Stimulated activated CD8-positive, alpha-beta memory T cell treated with anti-CD3 and anti-CD28 coated beads, Interleukin-4, amount 100 ng/mL, for 24 hours (primary cell): ENCODE measurements around the gene VSIG4.
"Not testable (repeated sequence)": the region's sequence is repeated elsewhere in the genome, so short reads cannot be mapped to it uniquely, and the experiment has no call there.

Experiments
- DNase-seq: peaks from one replicate; pipeline ENCODE4 v3.0.0-alpha.2; 2020; ENCODE audit warnings: low read depth

Gene VSIG4, protein sequence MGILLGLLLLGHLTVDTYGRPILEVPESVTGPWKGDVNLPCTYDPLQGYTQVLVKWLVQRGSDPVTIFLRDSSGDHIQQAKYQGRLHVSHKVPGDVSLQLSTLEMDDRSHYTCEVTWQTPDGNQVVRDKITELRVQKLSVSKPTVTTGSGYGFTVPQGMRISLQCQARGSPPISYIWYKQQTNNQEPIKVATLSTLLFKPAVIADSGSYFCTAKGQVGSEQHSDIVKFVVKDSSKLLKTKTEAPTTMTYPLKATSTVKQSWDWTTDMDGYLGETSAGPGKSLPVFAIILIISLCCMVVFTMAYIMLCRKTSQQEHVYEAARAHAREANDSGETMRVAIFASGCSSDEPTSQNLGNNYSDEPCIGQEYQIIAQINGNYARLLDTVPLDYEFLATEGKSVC

GRCh38 chrX:66039944-66040343, at the start of gene VSIG4:
Gene VSIG4 (minus strand): TSS chrX:66040080. CDS start chrX:66039998, 82 bp downstream.
- DNase-seq: no peak

DNA sequence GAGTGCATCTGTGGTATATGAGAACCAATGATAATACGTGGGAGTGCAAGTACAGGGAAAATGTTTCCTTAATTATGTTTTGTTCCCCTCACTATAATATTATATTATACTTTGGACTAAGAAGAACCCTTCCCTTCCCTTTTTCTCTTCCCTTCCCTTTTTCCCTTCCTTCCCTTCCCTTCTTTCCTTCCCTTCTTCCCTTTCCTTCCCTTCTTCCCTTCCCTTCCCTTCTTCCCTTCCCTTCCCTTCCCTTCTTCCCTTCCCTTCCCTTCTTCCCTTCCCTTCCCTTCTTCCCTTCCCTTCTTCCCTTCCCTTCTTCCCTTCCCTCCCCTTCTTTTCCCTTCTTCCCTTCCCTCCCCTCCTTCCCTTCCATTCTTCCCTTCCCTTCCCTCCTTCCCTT, 36.9 kb upstream of the VSIG4 start:
- DNase-seq: no peak

- peak; percentile 18 for DNase-seq
Observed at GRCh38 chrX:66074920-66075879, 35.3 kb upstream of the VSIG4 start.

DNA sequence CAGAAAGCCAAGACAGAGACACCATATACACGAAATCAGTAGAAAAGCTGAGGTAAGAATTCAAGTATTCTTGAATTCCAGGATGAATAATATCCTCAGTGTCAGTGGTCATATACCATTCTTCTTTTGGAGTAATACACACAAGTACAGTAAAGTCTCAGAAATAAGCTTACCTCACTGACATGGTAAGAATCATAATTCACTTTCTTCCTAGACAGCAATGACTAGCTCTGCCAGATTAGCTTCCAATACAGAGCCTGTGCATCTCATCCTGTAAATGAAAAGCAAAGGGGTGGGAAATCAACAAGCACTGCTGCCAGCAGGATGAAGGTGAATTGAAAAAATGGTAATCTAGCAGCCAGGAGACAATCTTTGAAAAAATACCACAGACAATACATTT, 31.2 kb upstream of the VSIG4 start:
- no peak for DNase-seq

DNA sequence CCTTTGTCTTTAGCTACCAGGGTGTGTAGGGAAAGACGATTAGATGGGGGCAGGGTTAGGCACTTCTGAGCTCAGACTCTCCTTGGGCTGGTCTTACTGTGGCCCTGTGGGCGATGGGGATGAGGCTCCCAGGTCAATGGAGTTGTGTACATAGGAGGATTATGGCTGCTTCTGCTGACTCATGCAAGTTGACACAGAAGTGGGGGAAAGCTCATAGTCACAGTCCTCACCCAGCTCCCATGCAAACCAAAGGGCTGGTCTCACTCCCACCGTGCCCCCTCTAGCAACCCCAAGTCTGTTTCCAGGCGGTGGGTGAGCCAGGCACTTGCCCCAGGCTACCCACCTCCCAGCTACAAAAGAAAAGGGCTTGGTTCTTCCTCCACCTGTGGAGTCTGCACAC, 24.4 kb upstream of the VSIG4 start:
- no peak for DNase-seq

DNA sequence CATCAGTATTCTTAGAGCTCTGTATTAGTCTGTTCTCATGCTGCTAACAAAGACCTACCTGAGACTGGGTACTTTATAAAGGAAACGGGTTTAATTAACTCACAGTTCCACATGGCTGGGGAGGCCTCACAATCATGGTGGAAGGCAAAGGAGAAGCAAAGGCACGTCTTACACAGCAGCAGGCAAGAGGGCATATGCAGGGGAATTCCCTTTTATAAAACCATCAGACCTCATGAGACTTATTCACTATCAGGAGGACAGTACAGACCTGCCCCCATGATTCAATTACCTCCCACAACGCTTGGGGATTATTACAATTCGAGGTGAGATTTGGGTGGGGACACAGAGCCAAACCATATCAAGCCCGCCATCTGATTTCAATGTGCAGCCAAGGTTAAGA, 17.1 kb upstream of the VSIG4 start:
- DNase-seq: not testable (repeated sequence)

GRCh38 chrX:66054978-66055377, 15.1 kb upstream of the VSIG4 start:
- DNase-seq: no peak

DNA sequence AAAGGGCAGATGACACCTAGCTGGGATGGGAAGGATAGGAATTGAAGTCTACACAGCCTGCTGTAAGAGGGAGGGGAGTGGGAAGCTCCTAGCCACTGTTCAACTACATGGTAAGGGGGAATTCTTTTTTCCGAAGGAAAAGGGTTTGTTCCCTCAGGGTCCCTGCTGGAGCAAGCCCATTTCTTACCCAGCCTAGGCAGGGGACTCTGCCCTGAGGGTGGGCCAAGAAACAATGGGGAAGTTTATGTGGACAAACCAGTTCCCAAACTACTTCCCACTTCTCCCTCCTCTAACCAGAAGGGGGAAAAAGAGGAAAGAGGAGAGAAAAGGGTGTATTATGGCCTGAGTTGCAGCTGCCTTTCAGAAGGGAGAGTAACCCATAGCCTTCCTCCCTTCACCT, 13.5 kb upstream of the VSIG4 start:
- DNase-seq: no peak

DNA sequence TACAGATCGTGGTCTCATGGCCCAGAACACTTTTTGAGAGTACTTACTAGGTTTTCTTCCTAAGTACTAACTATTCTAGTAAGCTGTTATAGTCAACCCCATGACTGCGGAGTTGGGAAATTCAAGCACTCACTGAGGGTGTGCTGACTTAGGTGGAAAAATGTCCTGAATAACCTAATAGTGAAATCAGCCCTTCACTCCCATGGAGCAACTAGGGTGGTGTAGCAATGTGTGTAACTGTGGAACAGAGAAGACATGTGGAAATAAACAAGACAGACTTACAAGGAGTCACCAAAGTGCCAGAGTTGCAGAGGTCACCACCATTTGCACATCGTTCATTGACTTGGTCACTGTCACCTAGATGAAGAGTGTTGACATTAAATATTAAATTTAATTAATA, 12.1 kb upstream of the VSIG4 start:
- no peak for DNase-seq

DNA sequence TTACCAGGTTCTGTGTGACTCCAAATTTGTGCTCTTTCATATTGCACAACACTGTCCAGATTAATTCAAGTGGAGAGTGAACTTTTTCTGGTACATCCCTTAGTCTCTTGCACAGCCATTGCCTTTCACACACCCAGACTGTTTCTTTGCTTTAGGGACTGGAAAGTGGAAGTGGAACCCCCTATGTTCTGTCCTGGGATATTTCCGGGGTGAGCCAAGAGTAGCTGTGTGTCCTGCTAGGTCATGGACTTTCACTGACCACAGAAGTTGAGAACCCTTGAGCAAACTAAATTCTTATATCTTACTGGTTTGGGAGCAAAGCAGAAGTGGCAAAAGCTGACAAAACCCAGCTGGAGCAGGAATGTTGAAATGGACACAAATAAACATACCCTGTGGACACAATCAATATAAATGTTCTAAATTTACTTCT, 10.3 kb upstream of the VSIG4 start:
- no peak for DNase-seq

GRCh38 chrX:66049056-66049455, 9.2 kb upstream of the VSIG4 start:
- no peak for DNase-seq

GRCh38 chrX:66046612-66047235, 6.8 kb upstream of the VSIG4 start:
- DNase-seq: no peak

GRCh38 chrX:66045894-66046293, 6.0 kb upstream of the VSIG4 start:
- DNase-seq: no peak

DNA sequence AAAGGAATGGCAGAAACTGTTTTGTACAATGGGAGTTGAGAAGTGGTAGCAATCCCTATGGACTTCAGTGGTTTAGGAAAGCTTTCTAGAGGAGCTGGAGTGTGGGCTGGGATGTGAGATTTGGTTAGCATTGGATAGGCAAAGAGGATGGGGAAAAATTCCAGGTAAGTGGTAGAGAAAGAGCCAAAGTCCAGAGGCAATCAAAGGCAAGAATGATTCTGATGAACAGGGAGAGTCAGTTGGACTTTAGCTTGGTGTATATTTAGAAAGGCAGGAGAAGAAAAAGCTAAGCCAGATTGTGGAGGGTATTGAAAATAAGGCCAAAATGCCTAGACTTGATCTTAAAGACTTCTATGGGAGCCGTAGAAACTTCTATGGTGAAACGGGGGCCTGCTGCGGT, 3.7 kb upstream of the VSIG4 start:
- DNase-seq: no peak

DNA sequence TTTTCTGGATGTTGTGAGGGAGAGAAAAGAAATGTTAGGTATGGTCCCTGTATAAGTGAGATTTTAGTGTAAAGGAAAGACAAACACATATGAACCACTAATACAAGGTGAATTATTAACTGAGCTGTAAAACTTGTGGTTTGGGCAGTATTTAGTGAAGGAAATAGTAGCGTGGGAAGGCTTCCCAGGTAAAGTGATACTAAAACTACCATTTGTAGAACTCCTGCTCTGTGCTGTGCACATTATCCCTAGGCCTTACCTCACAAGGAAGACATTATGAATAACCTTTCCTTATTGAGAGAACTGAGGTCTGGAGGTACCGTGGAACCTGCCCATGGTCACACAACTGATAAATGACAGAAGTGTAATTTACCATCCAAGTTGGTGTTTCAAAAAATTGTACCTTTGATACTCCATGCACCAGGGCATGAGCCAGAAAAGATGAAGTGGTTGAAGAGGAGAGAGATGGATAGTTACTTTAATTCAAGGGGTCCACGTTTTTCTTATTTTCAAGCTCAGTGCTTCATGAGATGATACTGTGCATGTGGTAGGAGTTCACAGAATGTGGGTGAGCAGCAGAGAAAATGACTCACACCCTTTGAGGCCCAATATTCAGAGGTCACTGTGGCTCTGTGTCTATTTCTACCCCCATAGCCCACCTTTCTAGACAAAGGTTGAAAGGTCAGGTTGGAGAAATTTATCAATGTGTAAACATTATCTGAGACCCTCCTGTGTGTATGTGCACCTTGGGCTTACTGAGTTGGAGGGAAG, 2.6 kb upstream of the VSIG4 start:
- DNase-seq: no peak

DNA sequence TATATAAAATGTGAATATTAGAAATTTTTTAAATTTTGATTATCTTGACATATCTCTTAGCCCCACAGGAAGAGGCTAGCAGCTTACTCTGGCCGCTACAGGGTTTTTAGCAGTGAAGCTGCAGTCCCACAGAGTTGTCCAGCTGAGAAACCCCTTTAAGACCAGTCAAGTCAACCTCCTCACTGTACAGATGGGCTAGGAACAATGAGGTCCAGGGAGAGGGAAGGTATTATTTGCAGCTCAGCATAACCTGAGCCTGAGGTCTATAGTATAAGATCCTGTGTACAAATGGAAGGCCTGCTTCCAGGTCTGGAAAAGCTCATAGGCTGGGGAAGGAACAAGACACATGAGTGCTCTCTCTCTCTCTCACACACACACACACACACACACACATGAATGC, 1.8 kb downstream of the VSIG4 start:
- no peak for DNase-seq

DNA sequence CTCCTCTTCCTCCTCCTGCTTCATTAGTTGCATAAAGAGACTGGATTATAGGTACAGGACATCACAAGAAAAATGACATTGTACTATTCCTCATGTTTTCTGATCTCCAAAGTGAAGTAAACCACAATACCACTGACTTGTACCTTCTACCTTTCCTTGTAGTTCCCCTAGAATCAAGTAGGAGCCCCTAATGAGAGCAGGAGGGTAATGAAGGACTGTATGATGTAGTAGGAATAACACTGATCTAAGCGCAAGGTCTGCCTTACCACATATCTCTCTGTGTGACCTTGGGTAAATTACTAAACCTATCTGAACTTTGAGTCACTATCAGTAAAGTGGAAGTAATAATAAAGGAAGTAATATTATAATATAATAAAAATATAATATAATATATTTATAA, 3.6 kb downstream of the VSIG4 start:
- DNase-seq: no peak

GRCh38 chrX:66035667-66036066, 4.2 kb downstream of the VSIG4 start:
- no peak for DNase-seq

DNA sequence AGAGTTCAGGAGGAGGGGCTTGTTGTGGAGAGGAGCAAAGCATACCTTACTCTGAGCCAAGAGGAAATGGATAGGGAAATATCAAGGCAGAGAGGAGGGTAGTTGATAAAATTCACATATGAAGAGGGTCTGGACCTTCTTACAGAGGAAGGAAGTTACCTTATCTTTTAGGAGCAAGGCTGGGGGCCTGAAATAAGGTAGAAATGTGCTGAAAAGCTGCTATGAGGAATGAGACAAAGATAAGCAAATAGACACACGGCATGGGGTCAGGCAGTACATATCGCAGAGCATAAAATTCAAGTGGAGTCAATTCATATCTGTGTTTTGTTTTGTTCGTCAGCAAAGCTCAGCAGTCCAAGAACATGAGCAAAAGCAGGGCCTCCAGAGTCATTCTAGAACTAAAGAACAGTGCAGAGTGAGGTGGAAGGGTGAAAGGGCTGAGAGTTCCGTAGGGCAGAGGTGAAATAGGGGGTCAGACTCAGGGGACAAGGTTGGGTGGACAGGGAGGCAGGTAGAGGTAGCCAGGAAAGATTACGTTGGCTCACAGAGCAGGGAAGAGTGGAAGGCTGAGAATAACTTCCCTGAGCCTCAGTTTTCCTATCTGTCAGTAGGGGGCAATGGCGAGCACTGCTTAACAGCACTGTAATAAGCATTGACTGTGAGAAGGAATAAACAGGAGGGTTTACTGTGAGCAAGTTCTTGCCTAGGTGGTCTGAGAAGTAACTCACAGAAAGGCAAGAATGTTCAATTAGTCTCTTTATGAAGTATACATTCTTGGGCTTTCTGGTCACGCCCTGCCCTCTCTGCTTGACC, 9.2 kb downstream of the VSIG4 start:
- no peak for DNase-seq

GRCh38 chrX:66028936-66029335, 10.9 kb downstream of the VSIG4 start:
- no peak for DNase-seq

GRCh38 chrX:66024570-66024969, 15.3 kb downstream of the VSIG4 start:
- no peak for DNase-seq
